GM10248 (cell line): ENCODE measurements around the gene RBBP7.
A peak's percentile ranks its signal among the peaks of the same experiment; 100 is the strongest.

Experiments
- CTCF ChIA-PET: fragments of 300-600 bp; sonication (Branson Sonifier 250); formaldehyde crosslinking; extraction: SDS; loops from one replicate; lab custom pipeline; 2021; ENCODE audit warnings: antibody characterized with exemption; lab: Yijun Ruan, JAX
- POLR2A ChIA-PET: fragments of 350-650 bp; sonication (Branson Sonifier 250); formaldehyde crosslinking; extraction: SDS; loops from one replicate; lab custom pipeline; 2020; ENCODE audit warnings: antibody characterized with exemption; lab: Yijun Ruan, JAX
- DNase-seq: peaks from one replicate; pipeline ENCODE4 v3.0.0; 2012; ENCODE audit errors: extremely low spot score
- TF ChIP-seq, protein P1 (sequence below): IDR thresholded peaks from 2 replicates; pipeline ENCODE4 v1.5.1; 2012; ENCODE audit warnings: mild to moderate bottlenecking, low read depth; ENCODE audit errors: extremely low read depth, missing control alignments, control extremely low read depth

The RBBP7 gene

DNA sequence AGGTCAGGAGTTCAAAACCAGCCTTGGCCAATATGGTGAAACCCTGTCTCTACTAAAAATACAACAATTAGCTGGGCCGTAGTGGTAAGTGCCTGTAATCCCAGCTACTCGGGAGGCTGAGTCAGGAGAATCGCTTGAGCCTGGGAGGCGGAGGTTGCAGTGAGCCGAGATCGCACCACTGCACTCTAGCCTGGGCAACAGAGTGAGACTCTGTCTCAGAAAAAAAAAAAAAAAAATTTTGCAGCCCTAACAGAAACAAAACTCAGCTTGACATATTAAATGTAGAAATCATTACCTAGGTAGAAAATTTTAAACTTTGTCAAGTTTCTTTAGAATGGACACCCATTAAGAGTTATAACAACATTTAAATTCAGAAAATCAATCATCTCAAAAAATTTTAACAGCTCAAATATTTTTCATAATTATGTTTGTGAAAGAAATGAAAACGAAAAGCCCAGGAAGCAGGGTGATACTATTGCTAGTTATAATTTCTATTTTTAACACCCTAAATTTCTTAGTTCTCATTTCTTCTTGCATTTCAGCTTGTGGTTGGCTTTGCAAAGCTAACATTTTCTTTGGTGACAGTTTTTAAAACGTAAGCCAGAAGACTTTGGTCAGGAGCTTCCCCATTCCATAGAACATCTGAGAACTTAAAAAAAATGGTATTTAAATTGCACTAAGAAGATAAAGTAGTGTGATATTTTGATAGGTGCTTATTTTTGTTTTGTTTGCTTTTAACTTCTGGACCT, 33.3 kb upstream of the RBBP7 start:
- DNase-seq, result peak; percentile 17
- ChIA-PET POLR2A (no interaction called here), CTCF (interaction anchor here (1.8 to 2.7 kb wide), 3 partner anchors 11 to 22 kb away, joined by 3 to 14 read pairs (median 8); no protein-coding TSS in a partner anchor)
- TF ChIP-seq, protein P1, sequence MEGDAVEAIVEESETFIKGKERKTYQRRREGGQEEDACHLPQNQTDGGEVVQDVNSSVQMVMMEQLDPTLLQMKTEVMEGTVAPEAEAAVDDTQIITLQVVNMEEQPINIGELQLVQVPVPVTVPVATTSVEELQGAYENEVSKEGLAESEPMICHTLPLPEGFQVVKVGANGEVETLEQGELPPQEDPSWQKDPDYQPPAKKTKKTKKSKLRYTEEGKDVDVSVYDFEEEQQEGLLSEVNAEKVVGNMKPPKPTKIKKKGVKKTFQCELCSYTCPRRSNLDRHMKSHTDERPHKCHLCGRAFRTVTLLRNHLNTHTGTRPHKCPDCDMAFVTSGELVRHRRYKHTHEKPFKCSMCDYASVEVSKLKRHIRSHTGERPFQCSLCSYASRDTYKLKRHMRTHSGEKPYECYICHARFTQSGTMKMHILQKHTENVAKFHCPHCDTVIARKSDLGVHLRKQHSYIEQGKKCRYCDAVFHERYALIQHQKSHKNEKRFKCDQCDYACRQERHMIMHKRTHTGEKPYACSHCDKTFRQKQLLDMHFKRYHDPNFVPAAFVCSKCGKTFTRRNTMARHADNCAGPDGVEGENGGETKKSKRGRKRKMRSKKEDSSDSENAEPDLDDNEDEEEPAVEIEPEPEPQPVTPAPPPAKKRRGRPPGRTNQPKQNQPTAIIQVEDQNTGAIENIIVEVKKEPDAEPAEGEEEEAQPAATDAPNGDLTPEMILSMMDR, result no peak

- no peak for DNase-seq
- ChIA-PET CTCF (interaction anchor here (1.4 to 1.7 kb wide), 3 partner anchors 10 to 71 kb away, joined by 3 to 6 read pairs (median 4); no protein-coding TSS in a partner anchor), POLR2A (no interaction called here)
- TF ChIP-seq, protein P1, result no peak
Observed at GRCh38 chrX:16897445-16897844, 27.3 kb upstream of the RBBP7 start.

DNA sequence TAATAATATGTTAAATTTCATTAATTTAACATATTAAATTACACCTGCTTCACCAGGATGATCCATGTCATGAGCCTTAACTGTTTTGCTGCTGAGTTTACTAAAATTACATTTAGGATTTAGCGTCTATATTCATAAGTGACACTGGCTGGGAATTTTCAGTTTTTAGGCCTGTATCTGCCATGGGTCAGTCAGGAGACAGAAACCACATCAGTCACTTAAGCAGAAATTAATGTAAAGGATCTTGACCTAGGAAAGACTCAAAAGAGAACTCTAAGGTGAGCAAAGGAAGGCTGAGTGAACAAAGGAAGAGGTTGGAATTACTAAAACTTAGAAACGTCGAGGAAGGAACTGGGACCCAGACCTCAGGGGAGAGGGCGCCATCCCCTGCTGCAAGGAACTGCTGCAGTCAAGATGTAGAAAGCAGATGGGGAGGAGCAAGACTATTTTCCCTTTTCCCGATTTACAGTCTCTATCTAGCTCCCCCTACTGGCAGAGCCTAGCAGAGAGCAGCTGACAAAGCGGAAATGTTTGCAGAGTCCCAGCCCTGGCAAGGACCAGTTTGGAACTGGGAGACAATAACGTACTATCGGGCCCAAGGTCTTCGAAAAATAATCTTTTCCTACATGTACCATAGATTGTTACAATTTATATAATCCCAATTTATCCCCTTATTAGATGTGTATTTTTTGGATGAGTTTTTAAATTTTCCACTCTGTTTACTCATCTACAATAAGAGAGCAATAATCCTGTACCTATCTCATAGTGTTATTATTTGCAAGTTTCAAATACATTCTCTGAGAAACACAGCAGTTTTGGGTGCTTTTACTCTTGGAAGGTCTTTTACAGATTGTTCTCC, 22.6 kb upstream of the RBBP7 start:
- ChIA-PET CTCF (interaction anchor here (0.6 to 2.9 kb wide), 10 partner anchors 9 to 170 kb away, joined by 3 to 31 read pairs (median 4); no protein-coding TSS in a partner anchor), POLR2A (no interaction called here)
- TF ChIP-seq, protein P1, result peak; percentile 73
- peak; percentile 67 for DNase-seq

DNA sequence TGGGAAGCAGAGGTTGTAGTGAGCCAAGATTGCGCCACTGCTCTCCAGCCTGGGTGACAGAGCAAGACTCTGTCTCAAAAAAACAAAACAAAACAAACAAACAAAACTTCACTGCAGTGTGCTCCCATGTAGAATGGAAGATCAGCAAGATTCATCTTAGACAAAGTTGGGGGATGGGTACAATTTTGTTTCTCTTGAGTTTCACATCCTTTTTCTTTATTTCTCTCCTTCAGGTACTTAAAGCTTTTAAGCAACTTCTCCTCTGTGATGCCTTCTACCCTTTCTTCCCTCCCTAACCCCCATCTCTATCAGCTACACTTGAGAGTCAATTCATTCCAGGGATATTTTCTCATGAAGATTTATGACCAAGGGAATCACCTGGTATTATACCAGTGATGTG, 15.5 kb upstream of the RBBP7 start:
- ChIA-PET POLR2A (no interaction called here), CTCF (interaction anchor here (1.3 to 5.4 kb wide), 3 partner anchors 13 to 161 kb away, joined by 3 to 45 read pairs (median 37); no protein-coding TSS in a partner anchor)
- peak; percentile 15 for DNase-seq
- TF ChIP-seq, protein P1, result no peak

- CTCF ChIA-PET, result interaction anchor here (1.0 to 5.4 kb wide), 20 partner anchors 9 to 170 kb away, joined by 3 to 45 read pairs (median 5); partner anchors contain the start of gene REPS2
- TF ChIP-seq, protein P1, result no peak
Observed at GRCh38 chrX:16883487-16883804, 13.3 kb upstream of the RBBP7 start.

More at GRCh38 chrX:16883487-16883804, 13.3 kb upstream of the RBBP7 start:
- POLR2A ChIA-PET, result no interaction called here
- DNase-seq, result no peak
